GM12878 (cell line): Measurements from ENCODE around the gene RNF113B.

Experiments used
- CHD1 ChIP-seq: IDR thresholded peaks from 2 replicates; pipeline ENCODE4 v1.6.1; 2012; ENCODE audit warnings: low read depth, low read length, improper control_type of control experiment
- CREM ChIP-seq: IDR thresholded peaks from 2 replicates; pipeline ENCODE4 v1.6.1; 2014; ENCODE audit warnings: antibody characterized with exemption, low read depth
- CTCF ChIP-seq, 3 experiments: IDR thresholded peaks in 2 of 3; conservative IDR thresholded peaks in 1 of 3; 2 replicates each; pipeline ENCODE4 v1.5.1; 2011; ENCODE audit warnings: low read depth in 3 of 3, low read length in 3 of 3, mild to moderate bottlenecking in 3 of 3, control low read depth in 2 of 3, moderate library complexity in 2 of 3, inconsistent platforms in 1 of 3, mixed read lengths in 1 of 3; ENCODE audit not compliant: control insufficient read depth in 2 of 3, insufficient read depth in 1 of 3; ENCODE audit errors: extremely low read depth in 1 of 3
- ESRRA ChIP-seq: IDR thresholded peaks from 2 replicates; pipeline ENCODE4 v1.6.1; 2012; ENCODE audit warnings: mild to moderate bottlenecking, low read length, improper control_type of control experiment
- POLR2AphosphoS5 ChIP-seq: IDR thresholded peaks from 2 replicates; pipeline ENCODE4 v1.6.1; 2011; ENCODE audit warnings: mild to moderate bottlenecking, low read length, inconsistent platforms

GRCh38 chr13:98219685-98220084 is 42.6 kb upstream of the RNF113B start:
- TF ChIP-seq CTCF (IDR thresholded peaks at IDR 0.05 in 2 of 3, conservative IDR thresholded peaks at IDR 0.05 in 1 of 3; ENCODE audit: control insufficient read depth in 2 of 3, extremely low read depth in 1 of 3, insufficient read depth in 1 of 3, low read depth in 3 of 3, low read length in 3 of 3) (no peak), CHD1 (no peak), CREM (no peak), ESRRA (no peak), POLR2AphosphoS5 (no peak)
